Nucleus accumbens (tissue), 56 donors: ENCODE measurements around the gene CDHR3.
A peak's percentile ranks its signal among the peaks of the same experiment; 100 is the strongest.
"Not testable (repeated sequence)": the region's sequence is repeated elsewhere in the genome, so short reads cannot be mapped to it uniquely, and the experiment has no call there.

Source experiments
- DNase-seq, 56 donors: peaks; one replicate each; lab custom pipeline; 2025; lab: John Stamatoyannopoulos, UW

The CDHR3 gene

GRCh38 chr7:105955651-105956466 lies 7.2 kb upstream of the CDHR3 start:
- not testable (repeated sequence) for DNase-seq

GRCh38 chr7:105958012-105958411 lies 5.1 kb upstream of the CDHR3 start:
- DNase-seq, result no peak

- DNase-seq, result no peak
Measured at GRCh38 chr7:105962353-105962752, 711 bp upstream of the CDHR3 start.

GRCh38 chr7:105971845-105972244 lies 8.8 kb downstream of the CDHR3 start:
- no peak for DNase-seq

- no peak for DNase-seq
Measured at GRCh38 chr7:105972276-105972675, 9.2 kb downstream of the CDHR3 start.

- no peak for DNase-seq
Measured at GRCh38 chr7:105974471-105974870, 11.4 kb downstream of the CDHR3 start.

- DNase-seq, result no peak
Measured at GRCh38 chr7:105975770-105976417, 12.8 kb downstream of the CDHR3 start.

- no peak for DNase-seq
Measured at GRCh38 chr7:105976868-105977267, 13.8 kb downstream of the CDHR3 start.

GRCh38 chr7:105978035-105978434 lies 15.0 kb downstream of the CDHR3 start:
- no peak for DNase-seq

GRCh38 chr7:105978974-105979373 lies 15.9 kb downstream of the CDHR3 start:
- no peak for DNase-seq

GRCh38 chr7:105979405-105979804 lies 16.3 kb downstream of the CDHR3 start:
- DNase-seq, result no peak

- no peak for DNase-seq
Measured at GRCh38 chr7:105980645-105981396, 17.8 kb downstream of the CDHR3 start.

- DNase-seq, result no peak
Measured at GRCh38 chr7:105982388-105982787, 19.3 kb downstream of the CDHR3 start.

GRCh38 chr7:105984808-105985207 lies 21.7 kb downstream of the CDHR3 start:
- DNase-seq, result not testable (repeated sequence)

GRCh38 chr7:105985229-105985628 lies 22.2 kb downstream of the CDHR3 start:
- DNase-seq, result no peak

GRCh38 chr7:105985672-105986215 lies 22.7 kb downstream of the CDHR3 start:
- no peak for DNase-seq

GRCh38 chr7:105987046-105987445 lies 24.0 kb downstream of the CDHR3 start:
- DNase-seq, result no peak

GRCh38 chr7:105988276-105988675 lies 25.2 kb downstream of the CDHR3 start:
- no peak for DNase-seq

- no peak for DNase-seq
Measured at GRCh38 chr7:105989191-105989590, 26.1 kb downstream of the CDHR3 start.

GRCh38 chr7:105989686-105990085 lies 26.6 kb downstream of the CDHR3 start:
- peak in 21 of 56 donors; percentile 1 to 49 (median 21) for DNase-seq

GRCh38 chr7:105990141-105990540 lies 27.1 kb downstream of the CDHR3 start:
- peak in 26 of 56 donors; percentile 5 to 76 (median 38) for DNase-seq
